Measurements from ENCODE around the gene PSMB10.

DNA sequence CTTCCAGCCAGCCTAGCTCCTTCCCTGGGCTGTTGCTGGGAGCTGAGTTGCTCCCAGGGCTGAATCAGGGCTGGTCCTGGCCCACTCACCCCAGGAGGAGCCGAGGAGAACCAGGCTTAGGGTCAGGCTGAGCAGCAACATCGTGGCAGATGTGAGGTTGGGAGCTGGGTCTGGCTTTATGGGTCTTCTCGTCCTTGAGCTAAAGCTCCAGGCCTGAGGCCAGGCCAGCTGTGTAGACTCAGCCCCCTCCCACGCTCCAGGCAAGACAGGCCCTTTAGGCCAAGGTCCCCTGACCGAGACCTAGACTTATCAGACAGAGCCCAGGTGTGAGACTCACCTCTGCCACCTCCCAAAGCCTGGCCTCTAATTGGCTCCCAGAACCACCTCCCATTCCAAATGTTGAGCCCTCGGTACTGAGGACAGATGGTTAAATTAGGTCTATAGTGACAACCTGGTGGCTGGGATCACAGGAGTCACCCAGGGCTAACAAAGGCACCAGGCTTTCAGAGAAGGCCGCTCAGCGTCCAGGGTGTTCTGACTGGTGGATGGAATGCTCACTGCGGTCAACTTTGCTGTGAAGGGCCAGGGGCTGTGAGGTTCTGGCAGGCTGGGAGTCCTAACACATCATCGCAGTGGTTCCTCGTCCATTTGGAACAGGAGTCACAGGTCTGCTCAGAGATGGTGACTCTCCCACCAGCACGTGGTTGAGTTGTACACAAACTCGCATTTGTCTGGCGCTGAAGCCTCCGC lies 4.8 kb downstream of the PSMB10 start, which contains the start of gene CTRL:
- TF ChIP-seq, protein P1, sequence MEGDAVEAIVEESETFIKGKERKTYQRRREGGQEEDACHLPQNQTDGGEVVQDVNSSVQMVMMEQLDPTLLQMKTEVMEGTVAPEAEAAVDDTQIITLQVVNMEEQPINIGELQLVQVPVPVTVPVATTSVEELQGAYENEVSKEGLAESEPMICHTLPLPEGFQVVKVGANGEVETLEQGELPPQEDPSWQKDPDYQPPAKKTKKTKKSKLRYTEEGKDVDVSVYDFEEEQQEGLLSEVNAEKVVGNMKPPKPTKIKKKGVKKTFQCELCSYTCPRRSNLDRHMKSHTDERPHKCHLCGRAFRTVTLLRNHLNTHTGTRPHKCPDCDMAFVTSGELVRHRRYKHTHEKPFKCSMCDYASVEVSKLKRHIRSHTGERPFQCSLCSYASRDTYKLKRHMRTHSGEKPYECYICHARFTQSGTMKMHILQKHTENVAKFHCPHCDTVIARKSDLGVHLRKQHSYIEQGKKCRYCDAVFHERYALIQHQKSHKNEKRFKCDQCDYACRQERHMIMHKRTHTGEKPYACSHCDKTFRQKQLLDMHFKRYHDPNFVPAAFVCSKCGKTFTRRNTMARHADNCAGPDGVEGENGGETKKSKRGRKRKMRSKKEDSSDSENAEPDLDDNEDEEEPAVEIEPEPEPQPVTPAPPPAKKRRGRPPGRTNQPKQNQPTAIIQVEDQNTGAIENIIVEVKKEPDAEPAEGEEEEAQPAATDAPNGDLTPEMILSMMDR (IDR thresholded peaks at IDR 0.05; ENCODE audit: low read depth, low read length) = no peak
- TF ChIP-seq POLR2A (IDR thresholded peaks at IDR 0.05; ENCODE audit: extremely low read depth, insufficient read length) (no peak), MAX (IDR thresholded peaks at IDR 0.05; ENCODE audit: low read depth, low read length) (no peak), MYC (IDR thresholded peaks at IDR 0.05; ENCODE audit: low read depth, low read length) (no peak)

Data from NB4 (cell line).